ENCODE data around the gene DDX27. TPM values are rescaled to one million over a fixed set of nuclear protein-coding genes. Genes with fewer than 3 reads are reported as not detected.

DDX27 gene
- total and polyA plus RNA-seq, 2 of the 8 experiments (the other 6 are each of a cell fraction or from before 2014, with no cell fraction given): 42.7 to 51.0 TPM

GRCh38 chr20:49279677-49280462 is 60.7 kb downstream of the DDX27 start:
- peaks cover 51 to 88% of the 10 kb centered on the region in 2 experiments for H3K79me2 ChIP-seq (ENCODE audit: control insufficient read depth in 1 of 2, insufficient read depth in 2 of 2, low read length in 2 of 2)
- no peak overlapping the region for H4K8ac ChIP-seq (ENCODE audit: extremely low read depth, insufficient read depth, low read length)
- H3K14ac ChIP-seq (ENCODE audit: insufficient read length): no peak overlapping the region
- H2BK20ac ChIP-seq (ENCODE audit: low read length): no peak overlapping the region
- 0 out of 2 replicates have a peak overlapping the region, but pooled peaks have one; percentile 1 for H2BK5ac ChIP-seq (ENCODE audit: low read depth, low read length)
- no peak overlapping the region for H4K5ac ChIP-seq (ENCODE audit: insufficient read length, low read depth, low read length)
- H3K23me2 ChIP-seq (ENCODE audit: low read depth, low read length): peaks cover 39% of the 10 kb centered on the region
- peaks cover 3% of the 10 kb centered on the region for H3K79me1 ChIP-seq (ENCODE audit: low read depth, low read length)
- H3K36me3 ChIP-seq (ENCODE audit: control insufficient read depth in 2 of 4, insufficient read depth in 4 of 4, low read length in 3 of 4): peaks cover 52 to 67% (median 61%) of the 10 kb centered on the region in 4 experiments
- H3K9ac ChIP-seq (replicated peaks in 1 of 4; ENCODE audit: extremely low read depth in 1 of 4, low read depth in 3 of 4, low read length in 3 of 4): peak overlapping the region; percentile 89 to 98 (median 96)
- no peak overlapping the region for H3K23ac ChIP-seq (ENCODE audit: insufficient read length)
- H3K4ac ChIP-seq (replicated peaks; ENCODE audit: insufficient read length, low read depth, low read length): no peak overlapping the region
- H3K9me3 ChIP-seq (ENCODE audit: insufficient read depth in 2 of 2, low read depth in 1 of 2, low read length in 1 of 2): no peaks in the 10 kb centered on the region
- H3K4me2 ChIP-seq (ENCODE audit: insufficient read depth in 1 of 2, low read depth in 2 of 2, low read length in 2 of 2): peak overlapping the region; percentile 97
- peak overlapping the region; percentile 73 to 97 (median 92) for H3K4me3 ChIP-seq (ENCODE audit: extremely low read depth in 1 of 4, insufficient read depth in 2 of 4, low read depth in 3 of 4, low read length in 4 of 4)
- FAIRE-seq: no peak
- no peak overlapping the region for H3K18ac ChIP-seq (ENCODE audit: extremely low read depth, low read length)
- H3K27me3 ChIP-seq (replicated peaks in 1 of 4; ENCODE audit: control insufficient read depth in 3 of 4, extremely low read depth in 1 of 4, insufficient read depth in 3 of 4, low read length in 3 of 4): peaks cover 0 to 1% (median 0%) of the 10 kb centered on the region in 4 experiments; a peak in 1 of 7 replicates
- ChIA-PET CTCF (ENCODE audit: partially characterized antibody) (interaction anchor here (3.0 to 4.7 kb wide), 2 partner anchors 11 to 40 kb away, joined by 9 to 53 read pairs; no protein-coding TSS in a partner anchor), POLR2A (ENCODE audit: partially characterized antibody) (interaction anchor here (0.6 to 18.5 kb wide), 27 partner anchors 10 to 380 kb away, joined by 3 to 1132 read pairs (median 4); partner anchors contain the start of genes KCNB1 and STAU1)
- H2BK12ac ChIP-seq (ENCODE audit: low read depth, low read length): no peak overlapping the region
- H4K91ac ChIP-seq (replicated peaks; ENCODE audit: insufficient read length, low read length): no peak overlapping the region
- no peak overlapping the region for H2AFZ ChIP-seq (ENCODE audit: low read length)
- H3K4me1 ChIP-seq (replicated peaks in 1 of 4; ENCODE audit: control insufficient read depth in 3 of 4, insufficient read depth in 4 of 4, low read length in 3 of 4): peaks cover 0 to 10% (median 5%) of the 10 kb centered on the region in 4 experiments; a peak in 3 of 7 replicates
- peaks cover 38 to 48% of the 10 kb centered on the region in 2 experiments for H4K20me1 ChIP-seq (replicated peaks in 1 of 2; ENCODE audit: control insufficient read depth in 1 of 2, insufficient read depth in 2 of 2, low read length in 2 of 2)
- H3K56ac ChIP-seq (replicated peaks; ENCODE audit: insufficient read length, low read depth, low read length): peak overlapping the region; percentile 9
- H2BK120ac ChIP-seq (replicated peaks; ENCODE audit: low read depth, low read length): no peak overlapping the region
- H2BK15ac ChIP-seq (ENCODE audit: low read length): no peak overlapping the region
- DNase-seq (ENCODE audit: low read depth in 1 of 2, low spot score in 2 of 2): no peak
- peak overlapping the region; percentile 39; the same call in 1 of the 2 replicates for H3K27ac ChIP-seq (ENCODE audit: low read depth, low read length)
- 3% methylated on average over 7 of the region's 7 CpGs; no CpG with 5 or more reads in 1 of the 2 experiments for WGBS, 2 experiments (ENCODE audit: extremely low coverage in 1 of 2, insufficient coverage in 1 of 2, insufficient read length in 1 of 2, insufficient replicate concordance in 2 of 2, low coverage in 1 of 2, low lambda C conversion rate in 2 of 2, missing lambda C conversion rate in 1 of 2)
- no peak overlapping the region for H2AK5ac ChIP-seq (ENCODE audit: low read depth, low read length)
- TF ChIP-seq ATF2 (IDR thresholded peaks at IDR 0.05; ENCODE audit: low read length) (no peak; the same call in 1 of the 2 replicates), USF2 (IDR thresholded peaks at IDR 0.05; ENCODE audit: low read length) (no peak; the same call in 1 of the 2 replicates), SP1 (IDR thresholded peaks at IDR 0.05; ENCODE audit: low read depth, low read length) (0 out of 2 replicates have a peak, but pooled peaks have one; percentile 43), SIX5 (IDR thresholded peaks at IDR 0.05; ENCODE audit: low read depth, low read length) (no peak), SP2 (IDR thresholded peaks at IDR 0.05; ENCODE audit: low read length) (no peak), RXRA (IDR thresholded peaks at IDR 0.05; ENCODE audit: insufficient read depth, low read depth, low read length) (no peak), POLR2AphosphoS5 (IDR thresholded peaks at IDR 0.05; ENCODE audit: low read depth, low read length) (peak; percentile 95), NANOG (IDR thresholded peaks at IDR 0.05; ENCODE audit: insufficient read depth, low read depth, low read length, poor library complexity, severe bottlenecking) (no peak)

Measured in H1 (cell line).